EH (cell line): Measurements from ENCODE around the gene TRIP11.
A peak's percentile ranks its signal among the peaks of the same experiment; 100 is the strongest.

Experiments used
- DNase-seq: peaks from one replicate; pipeline ENCODE4 v3.0.0-alpha.2; 2015; ENCODE audit warnings: low read depth

Gene TRIP11

DNA sequence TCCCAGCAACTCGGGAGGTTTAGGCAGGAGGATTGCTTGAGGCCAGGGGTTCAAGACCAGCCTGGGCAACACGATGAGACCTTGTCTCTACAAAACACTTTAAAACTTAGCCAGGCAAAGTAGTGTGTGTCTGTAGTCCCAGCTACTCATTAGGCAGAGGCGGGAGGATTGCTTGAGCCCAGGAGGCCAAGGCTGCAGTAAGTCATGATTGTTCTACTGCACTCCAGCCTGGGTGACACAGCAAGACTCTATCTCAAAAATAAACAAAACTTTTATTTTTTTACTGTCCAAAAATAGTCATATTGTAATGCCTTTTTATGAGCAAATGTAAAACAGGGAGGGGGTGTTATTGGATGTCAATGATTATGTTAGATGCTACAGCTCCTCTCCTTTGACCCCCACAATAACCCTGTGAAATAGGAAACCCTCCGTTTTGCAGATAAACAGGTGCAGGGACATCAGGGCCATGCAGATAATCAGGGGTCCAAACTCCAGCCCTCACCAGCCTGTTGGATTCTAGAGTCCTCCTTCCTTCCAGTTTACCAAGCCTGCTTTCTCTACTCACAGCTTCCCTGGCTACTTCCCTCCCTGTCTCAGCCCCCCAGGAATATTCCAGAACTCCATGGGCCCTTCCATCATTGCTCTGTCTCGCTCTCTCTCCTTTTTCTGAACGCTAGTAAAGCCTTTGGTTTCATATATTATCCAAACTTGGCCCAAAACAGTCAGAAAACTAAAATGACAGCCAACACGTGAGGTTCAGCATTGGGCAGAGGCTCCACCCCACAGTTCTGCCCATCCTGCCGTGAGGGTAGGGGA, 86.5 kb downstream of the TRIP11 start:
- DNase-seq: peak; percentile 57

DNA sequence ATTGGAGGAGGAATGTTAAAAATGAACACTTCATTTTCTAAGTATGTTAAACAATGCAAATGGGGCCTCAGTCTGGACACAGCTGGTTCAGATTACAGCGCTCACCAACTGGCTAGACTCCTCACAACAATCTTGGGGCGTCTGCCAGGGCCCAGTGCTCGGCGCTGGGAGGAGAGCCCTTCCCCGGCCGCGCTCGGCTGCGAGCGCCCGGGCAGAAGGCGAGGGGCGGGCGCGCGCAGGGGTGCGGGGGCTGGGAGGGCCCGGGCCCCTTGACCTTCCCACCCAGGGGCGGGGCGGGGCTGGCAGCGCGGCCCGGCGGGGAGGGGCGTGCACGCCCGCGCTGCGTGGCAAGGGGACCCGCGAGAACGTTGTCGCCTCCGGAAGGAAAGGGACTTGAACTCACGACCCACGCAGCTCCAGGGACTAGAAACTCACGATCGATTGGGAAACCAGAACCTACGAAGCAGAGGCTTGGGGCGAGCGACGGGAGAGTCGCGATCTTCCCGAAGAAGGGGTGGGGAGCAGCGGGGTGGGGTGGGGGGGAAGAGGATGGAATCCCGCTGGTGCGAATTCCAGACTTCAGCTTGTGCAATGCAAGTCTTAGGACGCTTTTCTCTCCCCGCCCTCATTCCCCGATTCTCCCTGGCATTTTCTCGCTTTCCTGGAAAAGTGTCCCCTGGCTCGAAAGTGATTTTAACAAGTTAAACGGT, 92.2 kb downstream of the TRIP11 start, which contains the start of gene FBLN5:
Gene FBLN5, minus strand, starts transcription at position 220 of the 710 bp plus-strand sequence. CDS start 465 bp downstream, outside the sequence.
- peak; percentile 93 for DNase-seq

DNA sequence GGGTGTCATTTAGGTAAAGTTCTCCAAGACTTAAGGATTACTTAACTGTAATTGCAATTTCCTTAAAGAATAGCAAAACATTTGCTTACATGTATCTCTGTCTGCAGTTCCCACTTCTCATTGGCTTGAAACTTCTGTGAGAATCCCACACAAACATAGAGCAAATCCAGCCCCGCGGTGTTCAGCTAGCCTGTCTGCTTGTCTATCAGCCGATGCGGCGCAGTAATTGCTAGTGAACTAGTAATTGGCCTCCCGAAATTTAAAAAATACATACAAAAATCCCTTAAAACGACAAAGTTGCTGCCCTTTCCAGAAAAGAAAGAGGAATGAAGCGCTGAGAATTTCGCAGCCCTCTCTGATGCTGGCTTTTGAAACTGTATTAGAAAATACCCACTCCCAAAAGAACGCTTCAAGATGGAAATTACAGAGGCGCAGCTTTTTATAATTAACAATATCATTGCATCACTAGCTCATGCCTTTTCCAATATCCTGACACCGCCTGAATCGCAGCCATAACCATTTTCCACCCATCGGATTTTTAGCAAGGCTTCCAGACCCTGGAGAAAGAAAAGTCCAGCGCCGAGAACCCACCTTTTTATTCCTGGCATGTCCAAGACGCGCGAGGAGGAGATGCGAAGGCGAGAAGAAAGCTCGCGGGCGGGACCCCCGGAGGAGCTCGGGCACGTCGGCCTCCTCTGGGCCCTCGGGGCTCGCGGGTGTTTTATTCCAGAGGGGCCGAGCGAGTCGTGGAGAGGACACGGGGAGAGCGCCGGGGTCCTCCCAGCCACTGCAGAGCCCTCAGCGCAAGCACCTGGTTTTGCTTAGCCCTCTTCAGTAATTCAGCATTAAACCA, 93.0 kb downstream of the TRIP11 start:
- DNase-seq: peak; percentile 59

DNA sequence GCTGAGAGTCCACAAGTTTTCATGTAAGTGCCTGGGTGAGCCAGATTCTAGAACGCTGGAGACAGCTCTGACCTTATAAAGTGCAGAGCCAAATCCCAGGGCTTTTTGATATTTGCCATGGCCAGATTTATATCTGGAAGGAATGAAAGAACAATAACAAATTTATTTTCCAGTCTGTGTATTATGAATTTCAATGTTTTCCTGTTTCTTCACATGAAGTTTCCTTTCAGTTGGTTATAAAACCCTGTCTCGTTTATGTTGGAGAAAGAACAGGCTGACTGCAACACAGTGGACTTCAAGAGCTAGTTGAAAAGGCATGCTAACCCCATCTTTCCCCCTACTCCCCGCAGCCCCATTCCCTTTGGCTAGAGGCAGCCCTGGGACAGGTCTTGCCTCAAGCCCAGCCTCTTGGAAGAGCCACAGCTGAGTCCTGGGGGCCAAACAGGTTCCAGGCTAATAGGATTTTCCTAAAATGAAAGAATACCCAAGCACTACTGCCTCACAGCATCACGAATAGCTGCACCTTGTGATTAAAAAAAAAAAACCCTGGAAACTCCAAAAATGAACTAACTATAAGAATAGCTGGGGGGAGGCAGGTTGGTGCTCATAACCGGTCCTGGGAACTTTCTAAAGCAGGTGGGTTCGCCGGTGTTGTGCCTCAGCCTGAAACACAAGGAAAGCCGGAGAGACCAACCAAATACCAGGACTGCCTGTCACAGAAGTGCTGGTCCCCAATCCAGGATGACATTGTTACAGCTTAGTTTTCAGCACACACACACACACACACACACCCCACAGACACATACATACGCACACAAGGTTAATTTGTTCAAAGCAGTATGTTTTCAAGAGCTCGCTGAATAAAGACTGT, 93.9 kb downstream of the TRIP11 start:
- DNase-seq: peak; percentile 38

DNA sequence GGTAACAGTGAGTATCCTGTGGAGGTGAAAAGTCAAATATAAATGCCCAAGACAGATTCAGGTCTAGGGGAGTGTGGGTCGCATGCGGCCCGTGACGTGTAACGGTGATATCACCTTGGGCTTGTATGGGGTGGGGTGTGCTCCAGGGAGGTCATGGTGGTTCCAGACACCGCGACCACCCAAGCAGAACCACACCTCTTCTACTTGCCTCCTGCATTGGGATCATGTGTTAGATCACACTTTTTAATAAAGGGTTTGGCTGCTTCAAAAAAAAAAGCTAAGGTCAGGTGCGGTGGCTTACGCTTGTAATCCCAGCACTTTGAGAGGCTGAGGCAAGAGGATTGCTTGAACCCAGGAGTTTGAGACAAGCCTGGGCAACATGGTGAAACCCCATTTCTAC, 96.9 kb downstream of the TRIP11 start:
- DNase-seq: no peak

DNA sequence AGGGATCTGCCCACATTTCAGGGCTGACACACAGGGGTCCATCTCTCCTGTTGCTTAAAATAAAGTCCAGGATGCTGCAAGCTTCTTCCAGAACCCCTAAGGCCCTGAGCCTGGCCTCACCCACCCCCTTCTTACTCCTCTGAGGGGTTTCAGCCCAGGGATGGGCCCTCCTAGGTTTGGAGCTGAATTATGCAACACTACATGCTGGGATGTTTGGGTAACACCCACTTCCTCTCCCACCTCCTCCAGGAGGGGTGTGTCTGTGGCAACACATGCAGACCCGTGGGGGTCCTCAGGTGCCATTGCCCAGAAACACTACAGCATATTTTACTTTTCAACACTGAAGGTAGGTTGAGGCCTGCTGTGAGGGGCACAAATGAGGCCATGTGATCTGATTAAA, 97.7 kb downstream of the TRIP11 start:
- DNase-seq: no peak

DNA sequence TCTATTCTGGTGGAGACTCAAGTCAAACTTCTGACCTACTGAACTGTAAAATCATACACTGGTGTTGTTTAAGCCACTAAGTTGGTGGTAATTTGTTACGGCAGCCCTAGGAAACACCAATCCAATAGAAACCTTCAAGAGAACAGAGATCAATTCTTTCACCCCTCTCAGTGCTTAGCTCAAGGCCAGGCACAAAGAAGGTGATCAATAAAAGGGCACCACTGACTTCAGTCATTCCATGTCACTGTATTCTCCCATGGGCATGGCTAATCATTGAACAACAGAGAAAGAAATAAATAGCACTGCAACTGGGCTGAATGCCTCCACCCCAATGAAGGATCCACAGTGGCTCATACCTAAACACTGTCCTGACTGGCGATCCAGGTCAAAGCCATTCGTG, 99.7 kb downstream of the TRIP11 start:
- DNase-seq: no peak

DNA sequence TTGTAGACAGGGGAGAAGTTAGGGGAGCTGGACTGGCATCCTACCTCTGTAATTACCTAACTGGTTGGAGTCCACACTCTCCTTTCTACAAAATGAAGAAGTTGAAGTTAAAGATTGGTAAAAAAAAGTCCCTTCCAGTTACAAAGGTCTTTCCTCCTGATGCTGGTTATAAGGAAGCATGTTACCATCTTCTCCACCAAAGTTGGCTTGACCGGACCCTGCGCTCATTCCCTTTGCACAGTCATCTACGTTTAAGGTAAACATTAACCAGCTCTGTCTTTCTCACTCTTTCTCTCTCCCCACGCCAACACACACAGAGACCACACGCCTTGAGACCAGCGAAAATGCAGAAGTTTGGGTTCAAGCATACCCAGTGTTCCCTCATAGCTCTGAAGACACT, 104.3 kb downstream of the TRIP11 start:
- no peak for DNase-seq

DNA sequence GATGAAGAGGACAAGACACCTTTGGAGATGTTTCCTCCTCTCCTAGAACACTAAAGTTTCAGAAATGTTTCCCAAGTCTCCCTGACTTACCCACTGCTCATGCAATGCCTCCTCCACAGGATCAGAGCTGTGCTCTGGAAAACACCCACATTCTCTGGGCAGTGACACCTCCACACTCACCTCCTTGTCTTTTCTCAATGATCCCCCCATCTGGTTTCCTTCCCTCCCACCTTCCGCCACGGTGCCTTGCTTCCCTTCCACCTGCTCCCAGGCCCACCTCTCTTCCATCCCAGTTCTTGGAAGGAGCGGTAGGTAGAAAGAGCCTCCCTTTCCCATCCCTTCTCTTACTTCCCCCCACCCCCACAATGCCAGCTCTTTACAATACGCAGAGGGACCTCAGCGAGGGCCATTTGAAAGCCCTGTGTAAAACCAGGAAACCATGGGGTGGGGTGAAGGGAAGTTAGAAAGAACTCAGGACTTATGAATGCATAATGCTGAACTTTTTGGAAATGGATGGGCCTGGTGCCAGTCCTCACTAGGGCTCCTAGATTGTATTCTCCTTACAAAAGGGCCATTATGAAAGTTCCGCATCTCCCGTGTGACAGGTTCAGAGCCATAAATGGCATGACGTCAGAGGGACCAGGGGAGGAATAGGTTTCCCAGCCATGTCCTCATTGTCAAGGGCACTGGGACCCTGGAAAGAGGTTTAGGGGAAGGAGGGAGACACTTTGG, 105.1 kb downstream of the TRIP11 start:
- no peak for DNase-seq

DNA sequence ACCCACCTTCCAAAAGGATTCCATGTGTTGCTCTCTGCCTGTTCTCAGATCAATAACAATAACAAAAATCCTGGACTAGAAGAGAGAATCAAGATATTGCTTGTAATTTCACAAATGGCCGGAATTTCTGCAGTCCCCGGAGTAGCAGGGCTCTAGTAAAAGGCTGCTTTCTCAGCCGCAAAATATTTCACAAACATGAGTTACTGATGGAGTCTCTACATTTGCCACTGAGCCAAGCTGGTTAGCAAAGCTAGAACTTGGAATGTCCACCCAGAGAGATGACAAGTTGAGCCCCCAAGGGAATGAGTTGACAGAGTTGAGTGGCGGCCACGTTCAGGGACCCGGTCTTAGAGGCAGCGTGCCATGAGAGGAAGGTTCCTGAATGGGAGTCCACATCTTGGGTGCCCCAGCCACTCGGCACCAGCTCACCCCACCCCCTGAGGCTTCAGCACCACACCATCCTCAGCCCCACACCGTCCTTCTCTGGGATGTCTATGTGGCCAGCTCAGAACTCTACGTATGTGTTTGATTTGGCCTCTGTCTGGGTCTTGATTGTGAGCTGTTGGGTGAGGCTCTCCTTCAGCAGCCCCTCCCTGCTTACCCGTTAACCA, 108.3 kb downstream of the TRIP11 start:
- no peak for DNase-seq

DNA sequence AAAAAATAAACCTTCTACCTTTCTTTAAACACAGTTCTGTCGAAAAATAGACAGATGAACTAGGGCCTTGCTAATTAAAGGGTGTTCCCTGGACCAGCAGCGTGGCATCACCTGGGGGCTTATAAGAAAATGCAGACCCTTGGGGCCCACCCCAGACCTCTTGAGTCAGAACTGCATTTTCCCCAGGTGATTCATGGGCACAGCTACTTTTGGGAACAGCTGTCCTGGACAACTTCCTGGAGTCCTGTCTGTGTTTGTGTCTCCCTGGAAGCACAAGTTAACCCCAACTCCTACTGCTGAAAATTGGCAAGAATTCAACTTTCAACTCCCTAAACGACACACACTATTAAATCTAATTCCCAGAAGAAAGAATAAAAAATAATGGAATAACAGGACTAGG, 110.2 kb downstream of the TRIP11 start:
- peak; percentile 49 for DNase-seq

DNA sequence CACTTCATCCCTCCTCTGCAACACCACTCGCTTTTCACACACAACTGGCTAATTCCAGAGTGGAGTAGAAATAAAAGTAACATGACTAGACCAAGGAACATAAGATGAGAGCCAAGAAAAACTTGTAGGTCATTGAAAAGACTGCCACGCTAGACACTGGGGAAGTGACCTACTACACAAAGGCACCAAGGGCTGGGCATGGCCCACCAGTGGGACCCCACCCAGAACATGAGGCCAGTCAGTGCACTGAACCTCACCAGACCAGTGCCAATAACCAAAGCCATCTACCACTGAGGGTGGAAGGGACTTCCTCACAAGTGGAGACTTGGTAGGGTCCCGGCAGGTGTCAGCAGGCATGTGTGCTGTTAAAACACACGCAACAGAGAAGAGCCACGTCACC, 112.1 kb downstream of the TRIP11 start:
- DNase-seq: no peak

DNA sequence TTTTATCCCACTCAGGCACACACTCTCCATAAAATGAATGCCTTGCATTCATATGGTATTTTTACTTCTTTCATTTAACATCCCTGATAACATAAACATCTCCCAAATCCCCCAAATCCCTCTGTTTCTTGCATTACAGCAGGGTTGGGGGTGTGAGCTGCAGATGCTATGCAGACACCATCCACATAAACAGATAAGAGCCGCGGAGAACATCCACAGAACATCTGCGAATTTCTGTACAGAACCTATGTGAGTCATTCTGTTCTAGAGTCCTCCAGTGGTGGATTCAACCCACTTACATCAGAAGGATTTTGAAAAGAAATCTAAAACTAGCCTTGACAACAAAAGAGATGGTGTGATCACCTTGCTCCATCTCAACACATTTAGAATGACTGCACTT, 112.7 kb downstream of the TRIP11 start:
- DNase-seq: peak; percentile 6

DNA sequence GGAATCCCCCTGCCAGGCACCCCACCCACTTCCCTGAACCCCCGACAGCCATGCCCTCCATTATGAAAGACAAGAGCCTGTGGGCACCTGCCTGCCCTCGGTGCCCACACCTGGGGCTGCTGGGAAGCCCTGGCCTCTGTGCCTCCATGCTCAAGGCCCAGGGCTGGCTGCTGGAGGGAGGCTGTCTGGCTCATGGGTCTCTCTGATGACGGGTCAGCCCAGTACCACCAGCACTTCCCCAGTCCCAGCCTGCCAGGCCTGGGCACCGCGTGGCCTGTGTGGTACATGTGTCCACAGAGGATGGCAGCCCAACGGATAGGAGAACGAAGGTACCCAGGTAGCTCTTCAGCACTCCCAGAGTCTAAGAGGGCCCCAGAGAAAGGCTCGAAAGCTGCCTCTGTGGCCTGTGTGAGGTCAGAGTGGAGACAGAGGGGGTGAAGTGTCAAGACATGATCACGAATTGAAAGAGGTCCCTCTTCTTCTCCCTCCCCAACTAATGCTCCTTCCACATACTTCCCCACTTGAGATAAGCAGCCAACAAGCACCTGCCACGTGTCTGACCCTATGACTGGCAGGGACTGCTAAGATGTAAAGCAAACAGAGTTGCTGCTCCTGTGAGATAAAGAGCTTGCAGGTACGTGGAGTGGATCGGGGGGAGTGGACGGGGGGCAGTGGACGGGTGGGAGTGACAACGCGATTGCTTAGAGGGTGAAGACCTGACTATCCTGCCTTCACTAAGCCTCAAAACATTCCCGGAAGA, 113.5 kb downstream of the TRIP11 start:
- no peak for DNase-seq

DNA sequence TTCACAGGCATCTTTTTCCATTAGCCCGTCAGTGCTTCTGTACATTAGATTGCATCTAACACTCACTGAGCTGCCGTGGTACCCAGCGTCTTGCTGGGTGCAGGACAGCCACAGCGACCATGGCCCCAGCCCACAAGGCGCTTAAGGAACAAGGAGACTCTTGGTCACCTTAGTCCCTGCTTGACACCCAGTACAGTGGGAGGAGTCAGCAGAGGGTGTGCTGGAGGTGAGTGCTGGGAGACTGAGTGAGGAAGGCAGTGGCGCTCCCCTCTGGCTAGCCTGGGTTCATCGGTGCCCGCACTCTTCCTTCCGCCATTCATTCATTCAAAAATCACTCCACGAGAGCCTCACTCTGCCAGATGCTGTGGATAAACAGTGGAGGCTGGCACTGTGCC, 114.1 kb downstream of the TRIP11 start:
- DNase-seq: no peak

DNA sequence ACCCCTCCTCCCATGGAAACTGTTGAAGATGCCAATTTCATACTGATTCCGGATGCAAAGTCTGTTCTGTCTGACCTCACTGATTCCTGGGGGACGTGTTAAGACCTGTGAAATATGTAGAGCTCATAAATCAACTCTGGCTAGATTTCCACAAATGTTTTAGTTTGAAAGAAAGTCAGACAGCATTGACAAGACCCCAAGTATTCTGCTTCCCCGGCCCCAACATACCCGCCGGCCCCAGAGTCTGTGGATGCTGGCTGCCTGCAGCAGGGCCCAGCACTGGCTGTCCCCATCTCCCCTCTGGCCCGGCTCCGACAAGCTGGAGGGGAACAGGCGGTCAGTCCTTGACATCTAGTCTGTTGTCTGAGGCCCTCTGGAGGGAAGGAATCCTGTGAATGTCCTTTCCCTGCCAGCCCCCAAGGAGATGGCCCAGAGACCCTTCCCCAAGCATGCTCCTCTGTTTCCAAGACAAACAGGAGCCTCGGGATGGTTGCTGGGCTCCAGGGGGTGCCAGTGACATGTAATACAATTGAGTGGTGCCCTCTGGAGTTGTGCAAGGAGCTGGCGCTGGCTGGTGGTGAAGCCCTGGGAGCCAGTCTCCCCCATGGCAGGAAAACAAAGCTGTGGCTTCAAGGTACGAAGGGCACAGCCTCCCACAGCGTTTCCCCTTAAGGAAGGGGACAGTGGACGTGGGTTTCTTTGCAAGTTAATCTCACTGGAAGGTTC, 114.7 kb downstream of the TRIP11 start:
- no peak for DNase-seq

DNA sequence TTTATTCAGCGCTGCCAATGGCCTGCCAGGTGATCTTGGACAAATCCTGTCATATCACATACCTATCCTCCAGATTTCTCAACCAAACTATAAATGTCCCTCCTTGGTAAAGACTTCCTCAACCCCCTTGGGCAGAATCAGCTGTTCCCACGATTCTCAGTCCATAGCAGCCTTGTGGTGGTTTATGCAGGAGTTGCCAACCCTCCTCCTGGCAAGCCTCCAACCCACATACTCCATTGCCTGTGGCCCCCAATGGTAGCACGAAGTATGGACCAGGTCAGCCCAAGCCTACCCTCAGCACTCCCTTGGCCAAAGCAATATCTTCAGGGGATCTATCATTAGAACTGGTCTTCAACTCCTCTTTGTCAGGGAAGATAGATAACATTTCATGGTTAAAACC, 119.3 kb downstream of the TRIP11 start:
- DNase-seq: no peak

DNA sequence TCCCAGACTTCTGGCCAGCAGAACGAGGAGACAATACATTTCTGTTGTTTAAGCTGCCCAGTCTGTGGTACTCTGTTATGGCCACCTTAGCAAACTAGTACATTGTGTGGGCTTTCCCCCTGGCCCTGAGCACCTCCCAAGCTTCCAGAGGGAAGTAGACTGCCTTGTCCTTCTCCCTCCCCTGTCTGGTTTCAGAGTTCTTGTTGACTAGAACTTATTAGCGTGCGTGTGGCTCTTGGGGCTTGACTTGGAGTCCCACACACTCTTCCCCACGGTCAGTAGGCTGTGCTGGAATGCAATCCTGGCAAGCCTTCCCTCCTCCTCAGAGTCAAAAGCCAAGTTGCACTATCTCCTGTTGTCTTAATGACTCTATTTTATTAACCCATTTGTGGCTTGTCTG, 120.0 kb downstream of the TRIP11 start:
- peak; percentile 63 for DNase-seq
